Stomach (tissue), 9 donors: ENCODE results near the gene PTPRD. TPM values are rescaled to one million over a fixed set of nuclear protein-coding genes. Genes with fewer than 3 reads are reported as not detected.
"Not testable (repeated sequence)": the region's sequence is repeated elsewhere in the genome, so short reads cannot be mapped to it uniquely, and the experiment has no call there.

Experiments used
- DNase-seq, 2 donors: peaks; one replicate each; pipeline versions ENCODE4 v3.0.0 to v3.0.0-alpha.2; 2013 to 2019
- H3K27ac ChIP-seq, 5 donors: fragments of 200-600 bp in 4 of 5; sonication (generic) in 4 of 5; one replicate each; pipeline ENCODE4 v1.5.1; 2013 to 2019; ENCODE audit warnings: mild to moderate bottlenecking in 1 of 5, moderate library complexity in 1 of 5
- H3K27me3 ChIP-seq, 3 donors: fragments of 200-600 bp; sonication (generic); one replicate each; pipeline ENCODE4 v1.5.1; 2017 to 2019; ENCODE audit warnings: mixed run types in 1 of 3
- H3K36me3 ChIP-seq, 4 donors: fragments of 200-600 bp; sonication (generic); 1 replicate in 3 of 4; 2 replicates in 1 of 4; pipeline ENCODE4 v1.5.1; 2016 to 2019
- H3K4me1 ChIP-seq, 4 donors: fragments of 200-600 bp; sonication (generic); one replicate each; pipeline ENCODE4 v1.5.1; 2016 to 2019
- H3K4me3 ChIP-seq, 4 donors: fragments of 200-600 bp; sonication (generic) in 3 of 4; one replicate each; pipeline ENCODE4 v1.5.1; 2016 to 2019; ENCODE audit warnings: mild to moderate bottlenecking in 1 of 4
- H3K9me3 ChIP-seq, 4 donors: fragments of 200-600 bp; sonication (generic); one replicate each; pipeline ENCODE4 v1.5.1; 2016 to 2019
- CTCF ChIP-seq, 7 experiments: fragments of 450-650 bp in 4 of 7; fragments of 200-600 bp in 3 of 7; sonication (generic) in 3 of 7; IDR thresholded peaks; one replicate each; pipeline ENCODE4 v1.5.1; 2016 to 2019; ENCODE audit warnings: antibody characterized with exemption in 7 of 7, control low read depth in 2 of 7, mild to moderate bottlenecking in 1 of 7
- EP300 ChIP-seq: sonication (generic); formaldehyde crosslinking; IDR thresholded peaks from one replicate; pipeline ENCODE4 v1.6.1; 2017; ENCODE audit warnings: antibody characterized with exemption
- POLR2A ChIP-seq, 4 donors: fragments of 450-650 bp; IDR thresholded peaks; one replicate each; pipeline ENCODE4 v1.6.1; 2016; ENCODE audit warnings: antibody characterized with exemption in 4 of 4, control low read depth in 2 of 4, mild to moderate bottlenecking in 1 of 4, moderate library complexity in 1 of 4
- POLR2AphosphoS5 ChIP-seq, 3 donors: sonication (generic); formaldehyde crosslinking; IDR thresholded peaks; one replicate each; pipeline ENCODE4 v1.6.1; 2016; ENCODE audit warnings: antibody characterized with exemption in 3 of 3
- WGBS, 5 donors: extraction: QIAGEN DNeasy Blood & Tissue Kit in 3 of 5; methylation state at CpG; one replicate each; pipeline versions ENCODE4 v1.1.5 to v1.1.7; 2013 to 2018; 5-methylcytosine and 5-hydroxymethylcytosine counted together
- intact Hi-C: fragments of 100-400 bp; cut with DNase I; formaldehyde crosslinking; loops from one replicate; pipeline ENCODE4 v1.15.1; 2023; ENCODE audit warnings: low total_unique reads
- polyA plus RNA-seq, 3 donors: library from polyadenylated mRNA; stranded (reverse); fragments of 200-250 nt; gene quantifications; one replicate each; pipeline ENCODE4 v1.2.3, GENCODE V29; 2013
- total RNA-seq, 5 donors: library from RNA; depleted of rRNA; stranded (reverse); fragments of >200 nt; gene quantifications; one replicate each; pipeline versions ENCODE4 v1.1.0 to v1.2.3, GENCODE V29; 2014 to 2016
- donor health status: healthy with polysubstance abuse.
- donor health status: Bipolar disorder and iron deficiency.
- donor health status: healthy.

The PTPRD gene
- total and polyA plus RNA-seq, 8 donors = 0.12 to 53.1 (median 1.2) TPM

DNA sequence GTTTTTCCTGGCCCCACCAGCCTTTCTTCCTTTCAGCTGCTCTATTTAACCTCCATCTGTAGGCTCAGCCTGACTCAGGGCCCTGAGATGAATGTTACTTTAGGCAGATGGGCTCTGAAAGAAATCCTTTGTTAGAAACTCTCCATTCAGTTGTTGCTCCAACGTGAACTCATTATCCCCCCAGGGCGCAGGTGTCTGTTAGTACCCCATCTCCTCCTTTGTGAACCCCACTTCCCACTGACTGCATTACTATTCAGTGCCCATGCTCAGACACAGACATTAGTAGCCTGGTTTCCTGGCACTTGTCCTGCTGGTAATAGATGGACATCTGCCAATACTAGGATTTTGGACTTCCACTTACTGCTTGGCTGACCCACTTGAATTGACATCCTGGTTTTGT is 1271.6 kb downstream of the PTPRD start:
- DNase-seq = no peak
- TF ChIP-seq POLR2A (IDR thresholded peaks at IDR 0.05) (no peak), POLR2AphosphoS5 (IDR thresholded peaks at IDR 0.05) (no peak), EP300 (no peak), CTCF (IDR thresholded peaks at IDR 0.05) (no peak)

DNA sequence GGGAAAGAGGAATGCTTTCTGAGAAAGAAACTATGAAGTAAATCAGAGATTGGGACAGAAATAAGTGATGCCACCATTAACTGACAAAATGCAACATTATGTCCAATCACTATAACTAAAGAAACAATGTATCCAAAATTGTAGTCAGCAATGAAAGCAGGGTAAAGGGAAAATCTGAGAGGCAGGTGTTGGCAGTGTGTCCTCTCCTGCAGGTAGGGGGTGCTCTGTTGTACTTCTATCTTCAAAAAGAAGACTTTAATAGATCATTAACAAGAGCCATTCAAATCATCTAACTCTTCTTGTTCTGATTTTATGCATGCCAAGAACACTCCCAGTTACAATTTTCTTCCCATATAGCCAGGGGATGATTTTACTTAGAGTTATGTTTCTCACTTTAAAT is 1275.7 kb downstream of the PTPRD start:
- no peak overlapping the region for H3K27ac ChIP-seq
- no peak for DNase-seq
- H3K4me1 ChIP-seq = no peaks in the 10 kb centered on the region
- intact Hi-C loops = no loop called here
- no peaks in the 10 kb centered on the region for H3K9me3 ChIP-seq
- H3K36me3 ChIP-seq = no peaks in the 10 kb centered on the region
- H3K27me3 ChIP-seq = no peaks in the 10 kb centered on the region
- TF ChIP-seq POLR2AphosphoS5 (IDR thresholded peaks at IDR 0.05) = no peak
- TF ChIP-seq CTCF (IDR thresholded peaks at IDR 0.05) = no peak
- TF ChIP-seq EP300 = no peak
- no peak for TF ChIP-seq POLR2A (IDR thresholded peaks at IDR 0.05)
- H3K4me3 ChIP-seq = no peak overlapping the region

More for the DNA sequence above, 1271.6 kb downstream of the PTPRD start:
- Histone ChIP-seq H3K27me3 (no peaks in the 10 kb centered on the region), H3K27ac (no peak overlapping the region), H3K36me3 (no peaks in the 10 kb centered on the region), H3K4me3 (no peak overlapping the region), H3K9me3 (no peaks in the 10 kb centered on the region), H3K4me1 (no peaks in the 10 kb centered on the region)
- WGBS, 5 donors = 59 to 81% (median 71%) methylated on average over 2 of the region's 2 CpGs
- intact Hi-C loops = no loop called here

GRCh38 chr9:9326749-9327148 is 1286.1 kb downstream of the PTPRD start:
- Histone ChIP-seq H3K27ac (no peak overlapping the region), H3K4me3 (no peak overlapping the region), H3K4me1 (no peaks in the 10 kb centered on the region), H3K36me3 (no peaks in the 10 kb centered on the region), H3K27me3 (no peaks in the 10 kb centered on the region), H3K9me3 (peaks cover 0 to 8% (median 0%) of the 10 kb centered on the region in 4 donors)
- intact Hi-C loops = no loop called here
- peak in 1 of 2 donors; percentile 5 for DNase-seq
- TF ChIP-seq CTCF (IDR thresholded peaks at IDR 0.05) = no peak
- no peak for TF ChIP-seq EP300
- no peak for TF ChIP-seq POLR2A (IDR thresholded peaks at IDR 0.05)
- no peak for TF ChIP-seq POLR2AphosphoS5 (IDR thresholded peaks at IDR 0.05)

- H3K27me3 ChIP-seq = no peaks in the 10 kb centered on the region
- H3K27ac ChIP-seq = no peak overlapping the region
- H3K4me1 ChIP-seq = peaks cover 0 to 11% (median 0%) of the 10 kb centered on the region in 4 donors
- no peaks in the 10 kb centered on the region for H3K36me3 ChIP-seq
- H3K9me3 ChIP-seq = peaks cover 0 to 5% (median 0%) of the 10 kb centered on the region in 4 donors
- no peak overlapping the region for H3K4me3 ChIP-seq
- no peak for TF ChIP-seq POLR2AphosphoS5 (IDR thresholded peaks at IDR 0.05)
- no peak for TF ChIP-seq CTCF (IDR thresholded peaks at IDR 0.05)
- TF ChIP-seq EP300 = no peak
- TF ChIP-seq POLR2A (IDR thresholded peaks at IDR 0.05) = no peak
- 7 to 17% (median 11%) methylated on average over 2 of the region's 2 CpGs for WGBS, 5 donors
- DNase-seq = peak in 1 of 2 donors; percentile 43
- intact Hi-C loops = no loop called here
Observed at GRCh38 chr9:9319007-9319406, 1293.8 kb downstream of the PTPRD start.

- H3K4me3 ChIP-seq, intact Hi-C loops, H3K4me1 ChIP-seq, H3K27me3 ChIP-seq, H3K9me3 ChIP-seq, DNase-seq, H3K27ac ChIP-seq, H3K36me3 ChIP-seq: not testable (repeated sequence)
- 83 to 89% (median 86%) methylated on average over 7 of the region's 7 CpGs for WGBS, 5 donors
Observed at GRCh38 chr9:9310743-9311142, 1302.1 kb downstream of the PTPRD start.
